Left ventricle myocardium superior (tissue), 1 donor: Measurements from ENCODE around the gene CNNM1. TPM values are rescaled to one million over a fixed set of nuclear protein-coding genes. Genes with fewer than 3 reads are reported as not detected.

ENCODE experiments used
- ATAC-seq: fragments of 200-7000 bp; cut with Tn5 transposase; one replicate; pipeline ENCODE4 v1.9.1; 2020; ENCODE audit warnings: mild to moderate bottlenecking, moderate library complexity
- DNase-seq: peaks from one replicate; pipeline ENCODE4 v3.0.0-alpha.2; 2020
- intact Hi-C: fragments of 100-400 bp; cut with micrococcal nuclease; formaldehyde crosslinking; loops from one replicate; pipeline ENCODE4 v1.11.0; 2022
- total RNA-seq: library from RNA; stranded (reverse); fragmentation: NEBNext Ultra II Directional; extraction: Animal tissue kit (Norgen Biotek cat#: 25700); gene quantifications from one replicate; pipeline ENCODE4 v1.2.1, GENCODE V29; 2021
- donor health status: DM: no; HTN: yes; CAD: no; lungs with severe emphysema.

The CNNM1 gene
- total RNA-seq, 1 donor from 2014 or later, result 0.10 TPM

DNA sequence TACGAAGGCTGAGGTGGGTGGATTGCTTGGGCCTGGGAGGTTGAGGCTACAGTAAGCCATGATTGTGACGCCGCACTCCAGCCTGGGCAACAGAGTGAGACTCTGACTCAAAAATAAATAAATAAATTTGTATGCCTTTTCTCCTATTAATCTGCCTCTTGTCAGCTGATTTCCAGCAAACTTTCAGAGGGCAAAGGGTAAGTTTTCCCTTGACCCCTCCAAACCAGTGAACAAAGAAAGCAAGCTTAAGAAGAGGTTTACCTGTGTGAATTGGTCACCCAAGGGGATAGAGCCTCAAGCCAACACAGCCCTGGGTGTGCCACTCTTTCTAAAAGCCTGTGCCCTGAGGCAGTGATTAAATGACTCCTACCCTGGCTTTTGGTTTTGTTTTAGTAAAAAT lies 70.5 kb downstream of the CNNM1 start:
- ATAC-seq, result no peak
- no peak for DNase-seq
- intact Hi-C loops, result no loop called here

DNA sequence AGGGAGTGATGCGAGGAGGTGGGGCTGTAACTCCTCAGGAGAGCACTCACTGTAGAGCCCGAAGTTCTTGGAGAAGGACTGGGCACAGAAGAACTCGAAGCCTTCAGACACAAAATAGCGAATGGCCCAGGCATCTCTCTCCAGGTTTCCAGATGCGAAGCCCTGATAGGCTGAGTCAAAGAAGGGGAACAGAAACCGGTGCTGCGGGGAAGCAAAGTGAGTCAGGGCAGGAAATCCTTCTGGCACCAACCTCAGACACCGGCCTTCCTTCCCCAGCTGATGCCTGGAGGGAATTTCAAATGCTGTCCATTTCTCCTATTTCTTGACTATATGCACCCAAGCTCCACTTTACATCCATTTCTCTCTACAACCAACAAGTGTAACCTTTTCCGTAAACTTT lies 74.5 kb downstream of the CNNM1 start:
- no peak for DNase-seq
- intact Hi-C loops, result no loop called here
- ATAC-seq, result no peak

DNA sequence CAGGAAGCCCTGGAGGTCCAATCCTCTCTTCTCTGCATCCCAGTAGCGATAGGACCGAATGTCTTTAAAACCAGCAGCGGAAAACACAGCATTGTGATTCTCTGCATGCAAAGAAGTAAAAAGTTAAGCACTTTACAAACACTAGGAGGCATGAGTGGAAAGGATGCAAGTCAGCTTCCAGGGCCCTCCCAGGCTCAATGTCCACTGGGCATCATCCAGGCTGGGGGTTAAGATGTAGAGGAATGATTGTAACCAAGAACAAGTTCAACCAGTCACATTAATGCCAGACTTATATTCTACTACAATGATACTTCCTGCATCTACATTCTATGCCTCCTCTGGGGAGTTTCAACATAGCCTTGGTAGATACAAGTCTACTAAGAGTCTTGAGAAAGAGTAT lies 77.0 kb downstream of the CNNM1 start:
- DNase-seq, result no peak
- intact Hi-C loops, result no loop called here
- no peak for ATAC-seq

DNA sequence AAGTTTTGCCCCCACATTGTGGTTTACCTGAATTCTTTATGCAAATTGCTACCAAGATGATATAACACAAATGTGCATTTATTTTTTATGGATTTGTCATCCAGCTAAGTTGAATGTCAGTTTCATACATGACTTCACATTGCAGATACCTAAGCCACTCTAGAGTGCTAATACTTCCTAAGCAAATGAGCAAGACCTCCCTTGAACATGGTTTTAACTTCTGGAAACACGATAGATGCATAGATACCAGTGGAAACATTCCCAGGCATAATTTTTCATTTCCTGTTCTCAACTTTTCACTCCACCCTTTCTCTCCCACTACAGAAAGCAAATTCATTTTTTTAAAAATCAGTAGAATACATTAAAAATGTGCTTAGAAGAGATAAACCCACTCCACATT lies 81.0 kb downstream of the CNNM1 start:
- intact Hi-C loops, result no loop called here
- DNase-seq (no peak), ATAC-seq (no peak)

DNA sequence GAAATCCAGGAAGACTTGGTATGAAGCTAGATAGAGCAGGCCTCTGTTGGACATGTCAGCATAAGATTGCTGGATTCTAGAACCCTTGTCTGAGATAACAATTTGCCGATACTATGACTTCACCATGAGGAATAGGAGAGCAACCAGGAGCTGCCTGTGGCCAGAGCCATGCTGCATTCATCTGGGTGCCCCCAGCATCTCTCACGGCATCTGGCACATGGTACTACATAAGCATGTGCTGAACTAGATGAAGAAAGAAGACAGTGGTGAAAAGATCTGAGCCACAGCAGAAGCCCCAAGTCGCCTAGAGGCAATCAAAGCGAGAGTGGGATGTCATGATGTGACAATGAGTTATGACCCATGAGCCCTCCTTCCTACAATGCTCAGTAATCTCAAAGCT lies 81.7 kb downstream of the CNNM1 start:
- DNase-seq (no peak), ATAC-seq (peak; percentile 32)
- intact Hi-C loops, result no loop called here

DNA sequence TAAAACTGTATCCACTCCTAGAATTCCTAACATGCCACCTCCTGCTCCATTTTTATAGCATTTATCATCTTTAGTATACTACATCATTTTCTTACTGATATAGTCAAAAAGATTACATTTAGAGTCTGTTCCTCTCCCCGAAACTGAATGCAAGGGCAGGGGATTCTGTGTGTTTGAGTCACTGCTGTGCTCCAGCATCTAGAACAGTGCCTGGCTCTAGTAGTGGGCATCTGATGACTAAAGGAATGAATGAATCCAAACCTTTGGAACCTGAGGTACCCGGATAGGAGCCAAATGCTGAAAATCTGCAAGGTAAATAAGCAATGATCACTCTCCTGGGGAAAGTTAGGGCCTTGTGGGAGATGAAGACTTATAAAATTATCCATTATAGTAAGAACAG lies 82.4 kb downstream of the CNNM1 start:
- intact Hi-C loops, result no loop called here
- peak; percentile 40 for ATAC-seq

DNA sequence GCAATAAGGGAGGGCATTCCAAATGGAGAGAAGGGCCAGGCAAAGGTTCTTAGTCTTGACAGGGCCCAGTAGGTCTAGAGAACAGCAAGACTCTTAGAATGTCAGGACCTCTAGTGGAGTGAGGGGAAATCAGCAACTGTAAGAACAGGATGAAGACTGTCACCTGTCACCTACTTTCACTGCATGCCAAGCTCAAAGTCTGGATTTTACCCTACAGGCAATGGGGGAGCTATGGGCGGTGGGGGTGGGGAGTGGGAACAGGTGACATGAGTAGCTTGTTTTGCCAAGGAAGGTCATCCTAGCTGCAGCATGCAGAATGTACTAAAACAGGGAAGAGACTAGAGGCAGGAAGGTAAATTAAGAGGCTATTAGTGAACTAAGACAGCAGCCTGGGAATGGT lies 82.9 kb downstream of the CNNM1 start:
- peak; percentile 93 for ATAC-seq
- DNase-seq, result no peak
- intact Hi-C loops, result no loop called here

More for the DNA sequence above, 82.4 kb downstream of the CNNM1 start:
- DNase-seq, result no peak

DNA sequence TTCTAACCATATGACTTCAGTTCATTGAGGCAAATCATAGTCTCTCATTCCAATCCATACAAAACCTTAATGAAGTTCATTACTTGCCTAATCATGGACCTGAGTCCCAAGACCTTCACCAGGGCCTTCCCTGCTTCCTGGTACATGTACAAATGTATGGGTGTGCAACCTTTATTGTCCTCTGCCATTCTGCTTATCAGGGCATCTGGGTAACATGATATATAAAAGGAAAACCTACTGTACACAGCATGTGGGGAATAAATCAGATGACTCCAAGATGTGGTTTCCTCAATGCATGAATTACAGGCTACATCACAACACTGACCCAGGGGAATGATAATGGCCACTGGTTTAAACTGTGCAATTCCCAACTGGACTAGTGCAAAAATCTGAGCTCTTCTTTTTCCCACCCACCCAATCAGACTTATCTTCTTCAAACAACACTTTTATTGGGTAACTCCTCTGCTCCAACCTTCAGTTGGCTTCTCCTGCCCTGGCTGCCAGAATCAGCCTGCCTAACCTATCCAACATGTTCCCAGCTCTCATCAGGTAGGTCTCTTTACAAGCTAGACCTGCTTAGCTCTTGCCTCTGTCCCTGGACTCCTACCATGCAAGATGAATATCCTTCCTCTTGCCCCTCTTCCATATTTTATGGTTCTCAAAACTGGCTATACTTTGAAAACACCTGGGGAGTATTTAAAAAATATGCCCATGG lies 89.9 kb downstream of the CNNM1 start:
- intact Hi-C loops, result no loop called here
- no peak for ATAC-seq
- DNase-seq, result no peak

DNA sequence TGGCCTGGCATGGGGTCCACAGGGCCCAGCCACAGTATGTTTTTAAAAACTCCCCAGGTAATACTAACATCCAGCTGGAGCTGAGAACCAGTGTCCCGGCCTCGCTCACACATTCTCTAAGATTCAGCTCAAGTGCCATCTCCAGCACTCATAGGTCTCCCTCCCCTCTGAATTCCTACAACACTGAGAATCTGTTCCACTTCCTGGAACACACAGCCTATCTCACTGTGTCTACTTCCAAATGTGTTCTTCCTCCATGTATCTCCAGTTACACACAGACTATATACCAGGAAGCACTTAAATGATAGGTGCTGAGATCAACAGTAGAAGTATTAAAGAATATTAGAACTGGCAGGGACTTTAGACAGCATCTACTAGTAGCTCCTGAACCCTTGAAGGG lies 90.5 kb downstream of the CNNM1 start:
- intact Hi-C loops, result no loop called here
- no peak for DNase-seq
- no peak for ATAC-seq

DNA sequence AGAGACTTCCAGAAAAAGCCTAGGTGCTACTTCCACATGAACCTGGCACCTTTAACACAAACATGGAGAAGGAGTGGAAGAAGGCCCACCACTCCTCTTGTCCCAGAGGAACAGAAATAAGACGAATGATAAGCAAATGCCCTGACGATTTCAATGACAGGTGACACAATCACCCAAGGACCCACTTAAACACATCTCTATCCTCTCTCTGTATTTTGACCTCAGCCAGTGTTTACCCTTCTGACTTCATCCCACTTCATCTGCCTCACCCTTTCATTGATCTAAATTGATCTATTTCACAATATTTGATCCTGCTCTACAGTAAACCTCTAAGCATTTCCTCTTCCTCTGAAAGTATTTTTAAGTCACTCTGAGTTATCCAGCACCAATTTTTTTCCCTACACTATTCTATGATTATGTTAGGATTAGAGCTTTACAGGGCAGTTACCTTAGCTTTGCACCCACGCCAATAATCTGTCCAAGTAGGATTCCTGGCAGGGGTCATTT lies 92.1 kb downstream of the CNNM1 start:
- intact Hi-C loops, result no loop called here
- DNase-seq (no peak), ATAC-seq (no peak)

DNA sequence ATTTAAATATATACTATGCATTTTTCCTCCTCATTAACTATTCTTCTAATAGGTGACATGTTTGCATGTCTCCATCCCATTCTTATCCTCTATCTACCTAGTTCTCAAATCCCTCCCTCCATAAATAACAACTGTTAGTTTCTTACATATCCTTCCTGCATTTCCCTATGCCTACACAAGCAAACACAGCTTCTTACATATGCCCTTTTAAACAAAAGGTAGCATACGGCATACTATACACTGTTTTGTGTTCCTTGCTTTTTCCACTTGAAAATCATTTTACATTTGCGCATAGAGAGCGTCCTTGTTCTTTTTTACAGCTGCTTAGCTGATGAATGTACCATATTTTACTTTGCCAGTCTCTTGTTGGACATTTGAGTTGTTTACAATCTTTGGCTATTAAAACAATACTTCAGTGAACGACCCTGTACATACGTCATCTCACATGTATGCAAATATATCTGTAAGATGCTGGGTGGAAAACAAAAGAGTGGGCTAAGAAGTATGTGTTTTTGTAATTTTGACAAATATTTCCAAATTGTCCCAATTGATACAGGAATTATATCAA lies 93.5 kb downstream of the CNNM1 start:
- ATAC-seq (no peak), DNase-seq (no peak)
- intact Hi-C loops, result no loop called here

DNA sequence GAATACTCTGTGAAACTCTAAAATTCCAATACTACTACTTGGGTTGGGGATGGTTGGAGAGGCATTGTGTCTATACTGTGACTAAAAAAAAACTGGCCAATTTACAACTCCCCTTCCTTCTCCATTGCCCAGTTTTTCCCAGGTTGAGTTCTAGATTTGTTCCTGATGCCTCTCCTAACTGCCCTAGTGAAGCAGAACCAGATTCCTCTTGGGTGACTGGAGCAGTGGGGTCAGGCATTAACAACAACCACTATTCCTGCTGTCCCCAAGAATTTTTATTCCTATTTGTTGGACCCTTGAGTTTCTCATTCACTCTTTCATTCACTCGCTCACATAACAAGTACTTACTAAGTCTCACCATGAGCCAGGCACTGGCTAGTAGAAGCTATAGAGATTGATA lies 95.5 kb downstream of the CNNM1 start:
- ATAC-seq (no peak), DNase-seq (no peak)
- intact Hi-C loops, result no loop called here

DNA sequence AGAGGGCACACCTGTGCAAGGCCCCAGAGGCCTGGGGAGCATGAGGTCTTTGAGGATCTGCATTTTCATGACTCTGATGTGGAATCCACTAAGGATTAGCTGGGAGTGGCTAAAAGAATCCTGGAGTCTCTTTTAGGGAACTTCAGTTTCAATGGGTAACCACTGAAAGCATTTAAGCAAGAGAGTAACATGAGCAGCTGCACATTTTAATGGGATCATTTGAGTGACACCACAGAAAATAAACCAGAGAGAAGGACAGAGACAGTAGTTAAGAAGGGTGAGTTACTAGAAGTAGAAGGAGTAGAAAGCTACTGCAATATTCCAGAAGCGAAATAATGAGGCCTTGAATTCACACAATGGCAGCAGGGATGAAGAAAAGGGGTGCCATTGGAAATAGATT lies 96.0 kb downstream of the CNNM1 start:
- no peak for DNase-seq
- intact Hi-C loops, result no loop called here

DNA sequence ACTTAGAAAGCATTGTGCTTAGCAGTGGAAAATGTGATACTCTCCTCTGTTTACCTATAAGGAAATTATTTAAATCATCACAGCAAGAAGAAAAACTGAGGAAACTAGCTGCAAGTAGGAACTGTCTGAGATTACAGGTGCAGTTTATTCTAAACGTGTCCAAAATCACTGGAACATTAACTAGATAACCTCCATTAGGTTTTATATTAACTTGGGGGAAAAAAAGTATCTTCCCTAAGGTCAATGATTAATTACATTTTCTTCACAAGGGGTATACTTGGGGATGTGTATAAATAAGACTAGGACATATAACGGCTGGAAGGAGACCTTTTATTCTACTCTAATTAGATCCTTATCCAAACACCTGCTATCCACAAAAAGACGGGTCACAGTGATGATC lies 97.5 kb downstream of the CNNM1 start:
- ATAC-seq (no peak), DNase-seq (no peak)
- intact Hi-C loops, result no loop called here

More for the DNA sequence above, 96.0 kb downstream of the CNNM1 start:
- ATAC-seq, result no peak

DNA sequence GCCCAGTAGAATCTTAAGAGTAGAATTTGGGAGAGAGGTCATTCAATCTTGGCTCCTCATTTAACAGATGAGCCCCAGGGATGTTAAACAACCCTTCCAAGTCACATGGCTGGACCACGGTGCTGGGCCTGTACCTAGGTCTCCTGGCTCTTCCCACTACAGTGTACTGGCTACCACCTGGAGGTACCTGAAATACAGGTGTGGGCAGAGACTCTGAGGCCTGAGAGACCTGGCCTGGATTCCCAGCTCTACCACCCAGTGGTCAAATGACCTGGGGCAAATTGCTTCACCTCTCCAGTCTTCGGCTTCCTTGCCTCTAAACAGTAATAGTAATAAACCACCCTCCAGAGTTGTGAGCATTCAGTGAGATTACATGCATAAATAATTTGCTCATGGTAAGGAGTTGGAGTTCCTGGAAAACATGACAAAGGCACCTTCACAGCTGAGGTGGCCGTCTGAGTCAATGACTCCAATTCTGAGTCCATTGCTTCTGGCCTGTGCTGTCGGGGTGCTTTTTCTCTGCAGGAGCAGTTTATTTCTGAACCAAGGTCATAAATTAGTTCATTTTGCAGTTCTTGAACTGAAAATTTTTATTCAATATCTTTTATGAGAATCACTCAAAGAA lies 98.5 kb downstream of the CNNM1 start:
- DNase-seq (no peak), ATAC-seq (no peak)
- intact Hi-C loops, result no loop called here

DNA sequence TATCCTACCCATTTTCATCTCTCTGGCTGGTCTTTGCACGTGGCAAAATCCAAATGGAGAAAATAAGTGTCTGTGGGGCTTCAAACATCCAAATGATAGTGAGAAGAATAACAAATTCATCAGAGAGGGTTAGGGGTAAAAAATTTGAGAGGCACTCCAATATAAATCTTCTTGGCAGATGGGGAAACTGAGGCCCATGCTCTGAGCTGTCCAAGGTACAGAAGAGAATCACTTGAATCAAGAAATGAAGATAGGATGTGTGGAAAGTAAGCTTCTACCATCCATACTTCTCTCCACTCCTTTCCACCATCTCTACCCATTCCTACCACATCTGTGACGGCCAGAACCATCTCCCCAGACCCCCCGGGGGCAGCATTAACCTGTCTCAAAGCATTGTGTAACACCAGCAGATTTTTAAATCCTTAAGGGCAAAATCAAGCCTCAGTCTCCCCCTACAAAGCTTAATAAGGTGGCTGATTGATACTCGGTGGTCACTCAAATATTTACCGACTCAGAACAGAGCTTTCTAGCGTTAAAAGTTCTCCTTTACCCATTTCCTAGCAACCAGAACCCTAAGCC lies 100.5 kb downstream of the CNNM1 start:
- DNase-seq (no peak), ATAC-seq (no peak)
- intact Hi-C loops, result loop anchor here (5.0 to 10.0 kb wide), 2 partner anchors 188 to 285 kb away; no protein-coding TSS in a partner anchor

DNA sequence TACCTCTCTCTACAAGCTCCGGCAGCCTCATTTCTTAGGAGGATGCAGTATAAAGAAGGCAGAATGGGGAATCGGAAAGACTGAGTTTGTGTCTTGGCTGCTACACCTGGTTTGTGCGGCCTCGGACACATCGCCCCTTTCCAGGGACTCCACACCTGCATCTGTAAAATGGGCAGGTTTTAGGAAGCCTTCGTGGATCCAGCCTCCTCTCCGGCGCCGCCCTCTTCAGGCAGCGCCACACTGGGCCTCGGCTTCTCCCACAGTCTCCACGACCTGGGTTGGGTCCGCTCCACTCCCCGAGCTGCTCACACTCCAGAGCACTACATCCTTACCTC lies 100.9 kb downstream of the CNNM1 start:
- intact Hi-C loops, result loop anchor here (5.0 to 10.0 kb wide), 2 partner anchors 187 to 285 kb away; no protein-coding TSS in a partner anchor
- DNase-seq (no peak), ATAC-seq (peak; percentile 0)

DNA sequence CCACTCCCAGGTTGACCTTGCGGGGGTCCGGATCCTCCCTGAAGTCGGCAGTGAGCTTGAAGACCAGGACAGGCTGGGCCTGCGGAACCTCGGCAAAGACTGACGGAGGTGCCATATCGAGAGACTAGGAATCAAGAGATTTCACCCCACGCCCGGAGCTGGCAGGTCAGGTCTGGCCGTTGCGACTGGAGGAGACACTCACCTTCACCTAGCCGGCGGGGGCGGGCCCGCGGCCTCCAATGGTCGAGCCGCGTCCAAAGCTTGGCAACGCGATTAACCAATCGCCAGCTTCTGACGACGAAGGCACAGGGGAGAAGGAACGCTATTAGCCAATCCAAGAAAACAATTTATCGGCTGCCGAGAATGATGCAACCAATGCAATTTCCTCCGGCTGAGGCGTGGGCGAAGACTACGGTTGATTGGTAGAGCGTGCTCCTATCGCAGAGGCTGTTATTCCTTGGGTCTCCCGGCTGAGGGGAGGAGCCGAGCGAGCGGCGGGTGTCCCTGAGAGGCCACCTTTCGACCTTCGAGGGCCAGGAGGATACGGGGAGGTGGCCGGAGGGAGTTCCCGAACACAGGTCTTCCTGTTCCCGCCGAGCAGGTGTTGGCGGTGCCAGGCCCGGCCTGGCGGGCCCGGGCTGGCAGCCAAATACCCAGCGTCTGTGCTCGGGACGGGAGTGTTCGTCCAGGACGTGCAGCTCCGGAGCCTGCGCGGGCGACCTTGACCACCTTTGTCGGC lies 101.5 kb downstream of the CNNM1 start, which contains the start of gene GOT1:
Gene GOT1, minus strand, starts transcription at position 174 of the 739 bp plus-strand sequence. Its CDS starts 59 bp downstream, at position 115.
- intact Hi-C loops, result loop anchor here (5.0 to 10.0 kb wide), 2 partner anchors 187 to 284 kb away; no protein-coding TSS in a partner anchor
- peak; percentile 95 for ATAC-seq
- peak; percentile 96 for DNase-seq

DNA sequence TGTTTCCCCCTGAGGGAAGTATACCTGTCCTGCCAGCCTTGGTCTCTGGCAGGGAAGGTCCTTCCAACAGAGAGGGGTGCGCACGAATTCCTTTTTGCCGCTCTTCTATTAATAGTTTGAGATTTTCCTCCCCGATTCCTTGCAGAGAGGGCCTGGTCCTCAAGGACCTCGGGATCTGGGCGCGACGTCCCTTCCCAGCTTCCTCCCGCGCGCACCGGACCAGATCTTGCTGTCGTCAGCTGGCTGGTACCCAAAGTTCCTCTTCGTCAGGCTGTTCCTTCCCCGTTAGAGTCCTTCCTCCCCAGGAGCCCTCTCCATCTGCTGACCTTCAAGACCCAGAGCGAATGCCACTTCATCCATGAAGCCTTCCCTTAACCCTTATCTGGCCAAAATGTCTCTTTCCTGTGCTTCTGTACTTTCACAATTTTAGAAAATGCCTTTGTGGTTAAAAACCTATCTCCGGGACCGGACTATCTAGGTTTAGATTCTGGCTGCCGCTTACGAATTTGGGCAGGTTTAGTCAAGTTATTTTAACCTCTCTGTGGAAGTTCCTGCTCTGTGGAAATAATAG lies 102.1 kb downstream of the CNNM1 start:
- peak; percentile 81 for DNase-seq
- peak; percentile 67 for ATAC-seq
- intact Hi-C loops, result loop anchor here (5.0 to 10.0 kb wide), 2 partner anchors 186 to 284 kb away; no protein-coding TSS in a partner anchor
